Measurements from ENCODE around the gene GH1.
"Not testable (repeated sequence)": the region's sequence is repeated elsewhere in the genome, so short reads cannot be mapped to it uniquely, and the experiment has no call there.

Gene GH1

GRCh38 chr17:63914471-63914870 lies 4.2 kb downstream of the GH1 start:
- H3K4me3 ChIP-seq (ENCODE audit: low read depth, low read length) = no peak overlapping the region
- TF ChIP-seq CTCF (IDR thresholded peaks at IDR 0.05; ENCODE audit: low read depth, low read length) = no peak

GRCh38 chr17:63911657-63912100 lies 7.0 kb downstream of the GH1 start:
- no peak overlapping the region for H3K4me3 ChIP-seq (ENCODE audit: low read depth, low read length)
- TF ChIP-seq CTCF (IDR thresholded peaks at IDR 0.05; ENCODE audit: low read depth, low read length) = peak; percentile 60

- no peak within 1 kb of the TSS for H3K4me3 ChIP-seq (ENCODE audit: low read depth, low read length)
- no peak for TF ChIP-seq CTCF (IDR thresholded peaks at IDR 0.05; ENCODE audit: low read depth, low read length)
Observed at GRCh38 chr17:63911041-63911635, 7.5 kb downstream of the GH1 start, which contains the start of gene CSHL1. Gene CSHL1, minus strand, starts transcription at chr17:63911258. Its CDS starts 62 bp downstream, at chr17:63911196.

GRCh38 chr17:63910096-63910495 lies 8.5 kb downstream of the GH1 start:
- H3K4me3 ChIP-seq (ENCODE audit: low read depth, low read length) = no peak overlapping the region
- no peak for TF ChIP-seq CTCF (IDR thresholded peaks at IDR 0.05; ENCODE audit: low read depth, low read length)

GRCh38 chr17:63909586-63909985 lies 9.1 kb downstream of the GH1 start:
- not testable (repeated sequence) for H3K4me3 ChIP-seq (ENCODE audit: low read depth, low read length)

GRCh38 chr17:63907161-63907778 lies 11.4 kb downstream of the GH1 start:
- peak; percentile 7; the same call in 1 of the 2 replicates for TF ChIP-seq CTCF (IDR thresholded peaks at IDR 0.05; ENCODE audit: low read depth, low read length)
- H3K4me3 ChIP-seq (ENCODE audit: low read depth, low read length) = not testable (repeated sequence)

- H3K4me3 ChIP-seq (ENCODE audit: low read depth, low read length) = not testable (repeated sequence)
Observed at GRCh38 chr17:63904796-63905195, 13.8 kb downstream of the GH1 start.

GRCh38 chr17:63903787-63904201 lies 14.8 kb downstream of the GH1 start:
- H3K4me3 ChIP-seq (ENCODE audit: low read depth, low read length) = not testable (repeated sequence)

- H3K4me3 ChIP-seq (ENCODE audit: low read depth, low read length) = not testable (repeated sequence)
Observed at GRCh38 chr17:63901971-63902370, 16.7 kb downstream of the GH1 start.

- H3K4me3 ChIP-seq (ENCODE audit: low read depth, low read length) = not testable (repeated sequence)
Observed at GRCh38 chr17:63898899-63899798, 19.5 kb downstream of the GH1 start.

- not testable (repeated sequence) for H3K4me3 ChIP-seq (ENCODE audit: low read depth, low read length)
Observed at GRCh38 chr17:63896524-63897354, 21.9 kb downstream of the GH1 start, which contains the start of gene CSH1. Gene CSH1, minus strand, starts transcription at chr17:63896574. Its CDS starts 63 bp downstream, at chr17:63896511.

- not testable (repeated sequence) for H3K4me3 ChIP-seq (ENCODE audit: low read depth, low read length)
Observed at GRCh38 chr17:63894821-63895220, 23.8 kb downstream of the GH1 start.
